Measurements from ENCODE around the gene DAGLA.

DNA sequence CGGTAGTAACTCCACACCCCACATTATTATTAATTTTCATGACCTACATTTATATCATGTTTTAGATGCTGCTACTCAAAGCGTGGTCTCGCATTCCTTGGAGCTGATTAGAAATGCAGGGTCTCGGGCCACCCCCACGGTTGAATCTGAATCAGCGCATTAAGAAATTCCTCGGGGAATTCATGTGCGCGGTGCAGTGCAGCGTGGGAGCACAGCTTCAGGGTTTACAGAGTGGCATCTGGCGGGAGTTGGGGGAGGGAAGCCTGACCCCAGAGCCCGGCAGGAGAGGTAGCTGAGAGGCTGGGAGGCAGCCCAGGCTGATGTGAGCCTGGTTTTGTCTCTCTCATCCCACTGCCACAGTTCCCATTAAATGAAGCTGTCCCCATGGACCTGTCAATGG lies 48.1 kb upstream of the DAGLA start:
- no peak for TF ChIP-seq POLR2A (IDR thresholded peaks at IDR 0.05)
- no peak for TF ChIP-seq CTCF (IDR thresholded peaks at IDR 0.05)
- no peak for TF ChIP-seq POLR2AphosphoS5 (IDR thresholded peaks at IDR 0.05)
